ENCODE results near the gene RFTN1. TPM values are rescaled to one million over a fixed set of nuclear protein-coding genes. Genes with fewer than 3 reads are reported as not detected.

Gene RFTN1
- total RNA-seq, 4 donors from 2014 or later, result 10.3 to 26.9 (median 22.3) TPM

GRCh38 chr3:16534640-16535262 lies 21.3 kb upstream of the RFTN1 start:
- 75% methylated on average over 8 of the region's 8 CpGs for WGBS
- H3K27ac ChIP-seq, result no peak overlapping the region
- no peaks in the 10 kb centered on the region for H3K36me3 ChIP-seq
- no peak for DNase-seq (ENCODE audit: low spot score in 2 of 2)
- no peak overlapping the region for H3K4me3 ChIP-seq
- H3K27me3 ChIP-seq, result no peaks in the 10 kb centered on the region
- H3K9me3 ChIP-seq, result no peaks in the 10 kb centered on the region
- TF ChIP-seq POLR2AphosphoS5 (IDR thresholded peaks at IDR 0.05), result no peak
- no peak for TF ChIP-seq EP300 (IDR thresholded peaks at IDR 0.05)
- no peak for TF ChIP-seq CTCF (IDR thresholded peaks at IDR 0.05)
- no peak for TF ChIP-seq POLR2A (IDR thresholded peaks at IDR 0.05)
- no peaks in the 10 kb centered on the region for H3K4me1 ChIP-seq

GRCh38 chr3:16533928-16534574 lies 20.6 kb upstream of the RFTN1 start:
- WGBS, result 64% methylated on average over 5 of the region's 5 CpGs

GRCh38 chr3:16529264-16529663 lies 15.8 kb upstream of the RFTN1 start:
- DNase-seq (ENCODE audit: low spot score in 2 of 2), result no peak
- Histone ChIP-seq H3K36me3 (no peaks in the 10 kb centered on the region), H3K4me3 (no peak overlapping the region), H3K27ac (no peak overlapping the region), H3K27me3 (no peaks in the 10 kb centered on the region), H3K4me1 (no peaks in the 10 kb centered on the region), H3K9me3 (no peaks in the 10 kb centered on the region)
- WGBS, result 71% methylated on average over 1 of the region's 1 CpG
- no peak for TF ChIP-seq CTCF (IDR thresholded peaks at IDR 0.05)
- no peak for TF ChIP-seq POLR2AphosphoS5 (IDR thresholded peaks at IDR 0.05)
- TF ChIP-seq POLR2A (IDR thresholded peaks at IDR 0.05), result no peak
- no peak for TF ChIP-seq EP300 (IDR thresholded peaks at IDR 0.05)

More at GRCh38 chr3:16533928-16534574, 20.6 kb upstream of the RFTN1 start:
- Histone ChIP-seq H3K9me3 (no peaks in the 10 kb centered on the region), H3K4me3 (no peak overlapping the region), H3K27me3 (no peaks in the 10 kb centered on the region), H3K27ac (no peak overlapping the region), H3K36me3 (no peaks in the 10 kb centered on the region), H3K4me1 (no peaks in the 10 kb centered on the region)
- DNase-seq (ENCODE audit: low spot score in 2 of 2), result no peak
- TF ChIP-seq POLR2A (IDR thresholded peaks at IDR 0.05), result no peak
- TF ChIP-seq POLR2AphosphoS5 (IDR thresholded peaks at IDR 0.05), result no peak
- TF ChIP-seq CTCF (IDR thresholded peaks at IDR 0.05), result no peak
- no peak for TF ChIP-seq EP300 (IDR thresholded peaks at IDR 0.05)

GRCh38 chr3:16528581-16528993 lies 15.1 kb upstream of the RFTN1 start:
- no peak for DNase-seq (ENCODE audit: low spot score in 2 of 2)
- no peaks in the 10 kb centered on the region for H3K27me3 ChIP-seq
- WGBS, result 73% methylated on average over 4 of the region's 4 CpGs
- TF ChIP-seq POLR2A (IDR thresholded peaks at IDR 0.05), result no peak
- TF ChIP-seq EP300 (IDR thresholded peaks at IDR 0.05), result no peak
- TF ChIP-seq CTCF (IDR thresholded peaks at IDR 0.05), result no peak
- no peak for TF ChIP-seq POLR2AphosphoS5 (IDR thresholded peaks at IDR 0.05)
- H3K4me1 ChIP-seq, result no peaks in the 10 kb centered on the region
- no peaks in the 10 kb centered on the region for H3K9me3 ChIP-seq
- no peaks in the 10 kb centered on the region for H3K36me3 ChIP-seq
- H3K4me3 ChIP-seq, result no peak overlapping the region
- H3K27ac ChIP-seq, result no peak overlapping the region

- no peaks in the 10 kb centered on the region for H3K9me3 ChIP-seq
- no peaks in the 10 kb centered on the region for H3K27me3 ChIP-seq
- no peak overlapping the region for H3K4me3 ChIP-seq
- WGBS, result 91% methylated on average over 5 of the region's 5 CpGs
- no peaks in the 10 kb centered on the region for H3K36me3 ChIP-seq
- H3K4me1 ChIP-seq, result no peaks in the 10 kb centered on the region
- DNase-seq (ENCODE audit: low spot score in 2 of 2), result no peak
- H3K27ac ChIP-seq, result no peak overlapping the region
- TF ChIP-seq POLR2A (IDR thresholded peaks at IDR 0.05) (no peak), CTCF (IDR thresholded peaks at IDR 0.05) (no peak), EP300 (IDR thresholded peaks at IDR 0.05) (no peak), POLR2AphosphoS5 (IDR thresholded peaks at IDR 0.05) (no peak)
These were observed 14.6 kb upstream of the RFTN1 start for GRCh38 chr3:16528106-16528505.

All from suprapubic skin (tissue), 4 donors.